Measurements from ENCODE around the gene RBM45.

The RBM45 gene

GRCh38 chr2:178163395-178163794 is 51.2 kb downstream of the RBM45 start:
- DNase-seq = no peak

GRCh38 chr2:178163911-178164310 is 51.7 kb downstream of the RBM45 start:
- DNase-seq = no peak

GRCh38 chr2:178173657-178174056 is 61.4 kb downstream of the RBM45 start:
- DNase-seq = no peak

- DNase-seq = no peak
Measured at GRCh38 chr2:178177066-178177679, 64.9 kb downstream of the RBM45 start.
